Retinal pigment epithelial cell (primary cell): Measurements from ENCODE around the gene OPN1MW2.
"Not testable (repeated sequence)": the region's sequence is repeated elsewhere in the genome, so short reads cannot be mapped to it uniquely, and the experiment has no call there.

Experiments used
- DNase-seq: peaks from one replicate; pipeline ENCODE4 v3.0.0-alpha.2; 2010; ENCODE audit warnings: low read depth
- H3K4me3 ChIP-seq: 2 replicates; pipeline ENCODE4 v1.5.1; 2011; ENCODE audit warnings: mild to moderate bottlenecking, low read length, control low read depth, moderate library complexity

OPN1MW2 gene

DNA sequence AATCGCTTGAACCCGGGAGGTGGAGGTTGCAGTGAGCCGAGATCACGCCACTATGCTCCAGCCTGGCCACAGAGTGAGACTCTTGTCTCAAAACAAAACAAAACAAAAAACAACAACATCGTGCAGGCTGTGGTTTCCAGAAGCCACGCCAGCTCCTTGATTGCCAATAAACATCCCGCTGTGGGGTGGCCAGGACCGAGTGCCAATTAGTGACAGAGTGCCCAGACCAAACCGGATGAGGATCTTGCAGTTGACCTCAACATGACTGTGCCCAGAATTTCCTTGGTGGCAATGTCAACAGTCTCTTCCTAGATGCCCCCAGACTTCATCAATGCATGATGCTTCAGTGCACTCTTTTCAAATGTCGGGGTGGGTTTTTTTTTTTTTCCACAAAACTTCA, 39.2 kb downstream of the OPN1MW2 start:
- not testable (repeated sequence) for H3K4me3 ChIP-seq, DNase-seq

DNA sequence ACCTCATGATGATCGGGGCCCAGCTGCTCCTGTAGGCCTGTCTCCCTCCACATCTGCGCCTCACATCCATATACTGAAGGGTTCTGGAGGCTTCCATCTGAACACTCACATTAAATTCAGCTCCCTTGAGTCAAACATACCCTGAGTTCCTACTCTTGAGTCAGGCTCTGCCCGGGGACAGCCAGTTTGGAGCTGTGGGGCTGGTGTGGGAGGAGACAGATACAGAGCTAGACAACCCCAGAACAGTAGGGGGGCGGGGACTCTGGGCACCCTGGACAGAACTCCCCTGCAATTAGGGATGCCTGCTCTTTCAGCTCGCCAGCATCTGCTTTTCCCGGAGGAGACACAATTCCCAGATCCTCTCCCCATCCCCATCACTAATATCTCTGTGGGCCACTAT, 43.5 kb downstream of the OPN1MW2 start:
- H3K4me3 ChIP-seq, DNase-seq: not testable (repeated sequence)

DNA sequence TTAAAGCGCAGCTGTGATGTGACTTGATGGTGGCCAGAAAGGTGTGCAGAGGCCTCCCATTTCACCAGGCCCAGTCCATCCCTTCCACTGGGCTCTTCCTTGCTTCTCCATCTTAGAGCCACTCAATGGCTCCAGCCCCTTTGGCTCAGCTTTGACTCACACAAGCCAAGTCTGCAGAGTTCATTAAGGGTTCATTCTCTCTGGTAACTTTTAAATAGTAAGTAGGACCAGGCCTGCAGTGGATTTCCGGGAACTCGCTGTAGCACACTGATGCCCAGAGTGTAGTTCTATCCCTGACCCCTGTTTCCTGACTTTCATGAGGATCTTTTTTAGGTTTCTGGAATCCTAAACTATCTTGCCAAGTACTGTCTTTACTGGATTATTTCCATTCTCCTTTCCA, 49.7 kb downstream of the OPN1MW2 start:
- H3K4me3 ChIP-seq, DNase-seq: not testable (repeated sequence)
